ENCODE measurements around the gene SUCLG2.

Gene SUCLG2

GRCh38 chr3:67521053-67521646 is 133.3 kb downstream of the SUCLG2 start:
- no peak for DNase-seq (ENCODE audit: extremely low read depth in 1 of 2, low read depth in 1 of 2)

GRCh38 chr3:67518236-67518635 is 136.2 kb downstream of the SUCLG2 start:
- DNase-seq (ENCODE audit: extremely low read depth in 1 of 2, low read depth in 1 of 2), result no peak

GRCh38 chr3:67517781-67518180 is 136.6 kb downstream of the SUCLG2 start:
- no peak for DNase-seq (ENCODE audit: extremely low read depth in 1 of 2, low read depth in 1 of 2)

GRCh38 chr3:67516496-67516895 is 137.9 kb downstream of the SUCLG2 start:
- no peak for DNase-seq (ENCODE audit: extremely low read depth in 1 of 2, low read depth in 1 of 2)

GRCh38 chr3:67515778-67516177 is 138.6 kb downstream of the SUCLG2 start:
- no peak for DNase-seq (ENCODE audit: extremely low read depth in 1 of 2, low read depth in 1 of 2)

GRCh38 chr3:67509471-67510075 is 144.8 kb downstream of the SUCLG2 start:
- no peak for DNase-seq (ENCODE audit: extremely low read depth in 1 of 2, low read depth in 1 of 2)

GRCh38 chr3:67507584-67507983 is 146.8 kb downstream of the SUCLG2 start:
- no peak for DNase-seq (ENCODE audit: extremely low read depth in 1 of 2, low read depth in 1 of 2)

- DNase-seq (ENCODE audit: extremely low read depth in 1 of 2, low read depth in 1 of 2), result no peak
Observed at GRCh38 chr3:67500709-67501108, 153.7 kb downstream of the SUCLG2 start.

- DNase-seq (ENCODE audit: extremely low read depth in 1 of 2, low read depth in 1 of 2), result no peak
Observed at GRCh38 chr3:67497746-67498145, 156.7 kb downstream of the SUCLG2 start.

GRCh38 chr3:67495751-67496150 is 158.7 kb downstream of the SUCLG2 start:
- DNase-seq (ENCODE audit: extremely low read depth in 1 of 2, low read depth in 1 of 2), result no peak

- no peak for DNase-seq (ENCODE audit: extremely low read depth in 1 of 2, low read depth in 1 of 2)
Observed at GRCh38 chr3:67493808-67494207, 160.6 kb downstream of the SUCLG2 start.

- DNase-seq (ENCODE audit: extremely low read depth in 1 of 2, low read depth in 1 of 2), result no peak
Observed at GRCh38 chr3:67490658-67491057, 163.8 kb downstream of the SUCLG2 start.

- DNase-seq (ENCODE audit: extremely low read depth in 1 of 2, low read depth in 1 of 2), result no peak
Observed at GRCh38 chr3:67489816-67490215, 164.6 kb downstream of the SUCLG2 start.

GRCh38 chr3:67487564-67488114 is 166.8 kb downstream of the SUCLG2 start:
- no peak for DNase-seq (ENCODE audit: extremely low read depth in 1 of 2, low read depth in 1 of 2)

- DNase-seq (ENCODE audit: extremely low read depth in 1 of 2, low read depth in 1 of 2), result no peak
Observed at GRCh38 chr3:67486883-67487282, 167.5 kb downstream of the SUCLG2 start.

- DNase-seq (ENCODE audit: extremely low read depth in 1 of 2, low read depth in 1 of 2), result no peak
Observed at GRCh38 chr3:67484085-67484484, 170.3 kb downstream of the SUCLG2 start.

GRCh38 chr3:67481126-67481525 is 173.3 kb downstream of the SUCLG2 start:
- no peak for DNase-seq (ENCODE audit: extremely low read depth in 1 of 2, low read depth in 1 of 2)

- no peak for DNase-seq (ENCODE audit: extremely low read depth in 1 of 2, low read depth in 1 of 2)
Observed at GRCh38 chr3:67478423-67478822, 176.0 kb downstream of the SUCLG2 start.

GRCh38 chr3:67474311-67474710 is 180.1 kb downstream of the SUCLG2 start:
- DNase-seq (ENCODE audit: extremely low read depth in 1 of 2, low read depth in 1 of 2), result no peak

GRCh38 chr3:67472674-67473201 is 181.7 kb downstream of the SUCLG2 start:
- DNase-seq (ENCODE audit: extremely low read depth in 1 of 2, low read depth in 1 of 2), result no peak

- DNase-seq (ENCODE audit: extremely low read depth in 1 of 2, low read depth in 1 of 2), result no peak
Observed at GRCh38 chr3:67470207-67470606, 184.2 kb downstream of the SUCLG2 start.

- DNase-seq (ENCODE audit: extremely low read depth in 1 of 2, low read depth in 1 of 2), result no peak
Observed at GRCh38 chr3:67468511-67468910, 185.9 kb downstream of the SUCLG2 start.

All from stimulated activated CD8-positive, alpha-beta memory T cell treated with anti-CD3 and anti-CD28 coated beads, Interleukin-7, amount 100 ng/mL, for 48 hours (primary cell).